PC-9 (cell line): ENCODE results near the gene CCL4. TPM values are rescaled to one million over a fixed set of nuclear protein-coding genes. Genes with fewer than 3 reads are reported as not detected.
A peak's percentile ranks its signal among the peaks of the same experiment; 100 is the strongest.
"Not testable (repeated sequence)": the region's sequence is repeated elsewhere in the genome, so short reads cannot be mapped to it uniquely, and the experiment has no call there.

Experiments
- BruUV-seq: library from RNA; stranded (reverse); fragments of 400-500 nt; replicated peaks from 2 replicates; lab custom pipeline; 2021; lab: Mats Ljungman, UMichigan
- CTCF ChIA-PET: fragments of 300-600 bp; sonication (Branson Sonifier 250); formaldehyde crosslinking; loops from one replicate; lab custom pipeline; 2022; ENCODE audit warnings: antibody characterized with exemption; lab: Charles Lee
- POLR2A ChIA-PET: fragments of 300-600 bp; sonication (Branson Sonifier 250); formaldehyde crosslinking; loops from one replicate; lab custom pipeline; 2022; ENCODE audit warnings: antibody characterized with exemption; ENCODE audit not compliant: unreplicated experiment; lab: Charles Lee
- DNase-seq, 2 experiments: peaks; one replicate each; pipeline versions ENCODE4 v3.0.0 to v3.0.0-alpha.2; 2015 to 2022; ENCODE audit warnings: mixed read lengths in 1 of 2
- H2AFZ ChIP-seq: fragments of 200-600 bp; sonication (generic); 2 replicates; pipeline ENCODE4 v1.8.1; 2017; ENCODE audit warnings: antibody characterized with exemption
- H3F3A ChIP-seq: fragments of 200-600 bp; sonication (generic); 2 replicates; pipeline ENCODE4 v1.8.1; 2017; ENCODE audit warnings: antibody characterized with exemption, mild to moderate bottlenecking, low read depth; ENCODE audit not compliant: insufficient read depth
- H3K27ac ChIP-seq: fragments of 200-600 bp; sonication (generic); 2 replicates; pipeline ENCODE4 v1.6.1; 2016; ENCODE audit warnings: mixed run types
- H3K27me3 ChIP-seq: fragments of 200-600 bp; sonication (generic); 2 replicates; pipeline ENCODE4 v1.6.1; 2016; ENCODE audit warnings: low read depth, mixed run types; ENCODE audit not compliant: insufficient read depth
- H3K36me3 ChIP-seq: fragments of 200-600 bp; sonication (generic); 2 replicates; pipeline ENCODE4 v1.6.1; 2016; ENCODE audit warnings: low read depth, mixed run types
- H3K4me1 ChIP-seq: fragments of 200-600 bp; sonication (generic); replicated peaks from 2 replicates; pipeline ENCODE4 v1.6.1; 2016; ENCODE audit warnings: mixed run types; ENCODE audit not compliant: insufficient read depth
- H3K4me2 ChIP-seq: fragments of 200-600 bp; sonication (generic); 2 replicates; pipeline ENCODE4 v1.6.1; 2017; ENCODE audit warnings: mixed run types
- H3K4me3 ChIP-seq: fragments of 200-600 bp; sonication (generic); 2 replicates; pipeline ENCODE4 v1.6.1; 2016; ENCODE audit warnings: mixed run types
- H3K79me2 ChIP-seq: fragments of 200-600 bp; sonication (generic); 2 replicates; pipeline ENCODE4 v1.6.1; 2017; ENCODE audit warnings: low read depth, mixed run types
- H3K9me2 ChIP-seq: fragments of 200-600 bp; sonication (generic); 2 replicates; pipeline ENCODE4 v1.8.1; 2017; ENCODE audit warnings: mild to moderate bottlenecking; ENCODE audit not compliant: insufficient read depth
- H3K9me3 ChIP-seq: fragments of 200-600 bp; sonication (generic); 2 replicates; pipeline ENCODE4 v1.8.1; 2016; ENCODE audit warnings: low read depth; ENCODE audit not compliant: insufficient read depth
- H4K20me1 ChIP-seq: fragments of 200-600 bp; sonication (generic); 2 replicates; pipeline ENCODE4 v1.8.1; 2017; ENCODE audit not compliant: insufficient read depth
- CTCF ChIP-seq: fragments of 200-600 bp; sonication (generic); conservative IDR thresholded peaks from 2 replicates; pipeline ENCODE4 v1.6.1; 2017; ENCODE audit warnings: mixed run types, antibody characterized with exemption, mild to moderate bottlenecking, moderate library complexity
- EZH2 ChIP-seq: fragments of 200-600 bp; sonication (generic); IDR thresholded peaks from 2 replicates; pipeline ENCODE4 v1.8.0; 2017; ENCODE audit warnings: antibody characterized with exemption, low read depth
- intact Hi-C: fragments of 100-400 bp; cut with micrococcal nuclease; formaldehyde crosslinking; loops from one replicate; pipeline ENCODE4 v1.10.0; 2022; ENCODE audit not compliant: unreplicated experiment
- total RNA-seq: library from RNA; stranded (reverse); gene quantifications from 2 replicates; pipeline ENCODE4 v1.2.3, GENCODE V29; 2021

CCL4 gene
- total RNA-seq, 1 experiment from 2014 or later = not detected

DNA sequence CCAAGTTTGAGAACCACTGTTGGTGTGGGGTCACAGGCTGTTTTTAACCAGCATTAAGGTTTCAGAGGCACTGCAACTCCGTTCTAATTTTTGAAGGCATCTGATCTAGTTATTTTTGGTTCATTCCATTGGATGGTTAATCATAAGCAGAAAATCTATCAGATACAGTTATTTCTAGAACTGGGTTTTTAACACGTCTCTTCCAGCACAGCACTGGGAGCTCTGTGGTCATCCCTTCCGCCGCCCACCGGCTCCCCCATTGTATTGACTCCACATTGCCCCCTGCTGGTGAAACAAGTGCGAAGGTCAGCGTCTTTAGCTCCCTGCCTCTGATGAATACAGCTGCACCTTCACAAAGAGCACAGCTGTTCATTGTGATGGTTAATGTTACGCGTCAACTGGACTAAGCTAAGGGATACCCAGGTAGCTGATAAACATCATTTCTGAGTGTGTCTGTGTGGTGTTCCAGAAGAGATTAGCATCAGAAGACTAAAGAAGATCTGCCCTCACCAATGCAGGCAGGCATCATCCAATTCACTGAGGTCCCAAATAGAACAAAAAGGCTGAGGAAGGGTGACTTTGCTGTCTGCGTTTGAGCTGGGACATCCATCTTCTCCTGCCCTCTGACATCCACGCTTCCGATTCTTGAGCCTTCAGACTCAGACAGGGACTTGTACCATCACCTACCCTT, 31.1 kb upstream of the CCL4 start:
- Histone ChIP-seq H3K4me1 (no peaks in the 10 kb centered on the region), H3K4me2 (no peak overlapping the region), H3K27ac (no peak overlapping the region), H3K36me3 (no peaks in the 10 kb centered on the region), H3K79me2 (no peaks in the 10 kb centered on the region), H3K4me3 (no peak overlapping the region), H3K27me3 (peaks cover 49% of the 10 kb centered on the region), H2AFZ (no peak overlapping the region), H4K20me1 (no peaks in the 10 kb centered on the region; the same call in 1 of the 2 replicates), H3K9me2 (no peaks in the 10 kb centered on the region), H3K9me3 (no peaks in the 10 kb centered on the region), H3F3A (no peaks in the 10 kb centered on the region)
- TF ChIP-seq EZH2 (no peak), CTCF (peak; percentile 63)
- ChIA-PET CTCF (interaction anchor here (0.5 kb wide), 1 partner anchor 180 kb away, joined by 3 read pairs; no protein-coding TSS in a partner anchor), POLR2A (interaction anchor here (0.7 kb wide), 1 partner anchor 11 kb away, joined by 4 read pairs; no protein-coding TSS in a partner anchor)
- DNase-seq = peak in 1 of 2 experiments; percentile 2
- no TSS peak for BruUV-seq
- intact Hi-C loops = no loop called here

DNA sequence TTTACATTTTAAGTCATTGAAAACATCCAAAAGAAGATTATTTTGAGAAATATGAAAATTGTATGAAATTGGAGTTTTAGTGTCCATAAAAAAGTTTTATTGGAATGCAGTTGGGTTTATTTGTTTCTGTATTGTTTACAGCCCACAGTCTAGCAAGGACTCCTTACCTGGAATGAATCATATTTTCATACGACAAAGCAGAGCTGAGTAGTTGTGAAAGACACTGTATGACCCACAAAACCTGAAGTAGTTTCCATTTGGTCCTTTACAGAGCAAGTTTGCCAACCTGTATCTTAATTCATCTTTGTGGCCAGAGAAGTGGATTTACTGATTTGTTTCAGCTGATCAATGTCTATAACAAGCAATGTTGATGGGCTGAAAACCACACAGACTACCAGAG, 29.3 kb upstream of the CCL4 start:
- no TSS peak for BruUV-seq
- H3K4me2 ChIP-seq = no peak overlapping the region
- no peaks in the 10 kb centered on the region for H3K9me3 ChIP-seq
- no peaks in the 10 kb centered on the region; the same call in 1 of the 2 replicates for H4K20me1 ChIP-seq
- no peak for DNase-seq
- H3K4me1 ChIP-seq = no peaks in the 10 kb centered on the region
- no peaks in the 10 kb centered on the region for H3F3A ChIP-seq
- H3K27me3 ChIP-seq = peaks cover 53% of the 10 kb centered on the region
- H3K79me2 ChIP-seq = no peaks in the 10 kb centered on the region
- H3K36me3 ChIP-seq = no peaks in the 10 kb centered on the region
- ChIA-PET POLR2A (no interaction called here), CTCF (no interaction called here)
- intact Hi-C loops = no loop called here
- H3K9me2 ChIP-seq = no peaks in the 10 kb centered on the region
- no peak overlapping the region for H3K27ac ChIP-seq
- no peak overlapping the region for H2AFZ ChIP-seq
- TF ChIP-seq CTCF (no peak), EZH2 (no peak)
- H3K4me3 ChIP-seq = no peak overlapping the region

DNA sequence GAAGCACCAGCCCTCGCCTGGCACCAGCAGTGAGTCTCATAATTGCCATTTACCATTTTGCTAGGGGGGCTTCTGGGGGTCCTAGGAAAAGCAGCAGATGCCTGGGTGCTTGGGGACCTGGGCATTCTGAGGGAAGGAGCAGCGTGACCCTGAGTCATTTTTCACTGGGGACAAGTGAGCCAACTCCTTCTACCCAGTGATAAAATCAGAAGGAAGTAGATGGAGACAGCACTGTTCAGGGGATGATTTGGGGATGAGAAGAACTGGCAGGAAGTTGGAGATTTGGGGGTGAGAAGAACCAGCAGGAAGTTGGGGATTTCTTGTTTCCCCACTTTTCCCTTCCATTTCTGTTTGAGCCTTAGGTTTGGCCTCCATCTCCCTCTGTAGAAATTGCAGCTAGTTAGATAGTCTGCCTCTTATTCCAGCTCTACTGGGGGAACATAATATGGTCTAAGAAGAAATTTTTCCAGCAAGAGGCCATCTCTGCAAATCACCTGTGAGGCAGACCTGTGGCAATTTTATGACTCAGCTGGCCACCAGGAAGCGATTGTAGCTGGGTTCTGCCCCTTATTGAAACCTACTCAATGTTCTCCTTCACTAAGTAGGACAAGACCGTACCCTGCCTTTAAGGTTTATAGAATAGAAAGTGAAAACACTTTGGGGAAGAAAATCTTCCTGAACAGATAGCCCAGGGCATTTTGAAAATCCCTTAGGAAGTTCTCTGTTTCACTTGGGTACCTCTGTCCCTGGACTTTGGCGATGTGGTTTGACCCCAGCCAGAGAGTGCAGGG, 21.8 kb upstream of the CCL4 start:
- H3K27ac ChIP-seq, POLR2A ChIA-PET, H3F3A ChIP-seq, H3K36me3 ChIP-seq, intact Hi-C loops, DNase-seq, H4K20me1 ChIP-seq, H3K79me2 ChIP-seq, H3K9me3 ChIP-seq, H3K4me2 ChIP-seq, CTCF ChIA-PET, H2AFZ ChIP-seq, H3K9me2 ChIP-seq, H3K4me3 ChIP-seq, H3K4me1 ChIP-seq, BruUV-seq: not testable (repeated sequence)
- H3K27me3 ChIP-seq = peaks cover 40% of the 10 kb centered on the region

DNA sequence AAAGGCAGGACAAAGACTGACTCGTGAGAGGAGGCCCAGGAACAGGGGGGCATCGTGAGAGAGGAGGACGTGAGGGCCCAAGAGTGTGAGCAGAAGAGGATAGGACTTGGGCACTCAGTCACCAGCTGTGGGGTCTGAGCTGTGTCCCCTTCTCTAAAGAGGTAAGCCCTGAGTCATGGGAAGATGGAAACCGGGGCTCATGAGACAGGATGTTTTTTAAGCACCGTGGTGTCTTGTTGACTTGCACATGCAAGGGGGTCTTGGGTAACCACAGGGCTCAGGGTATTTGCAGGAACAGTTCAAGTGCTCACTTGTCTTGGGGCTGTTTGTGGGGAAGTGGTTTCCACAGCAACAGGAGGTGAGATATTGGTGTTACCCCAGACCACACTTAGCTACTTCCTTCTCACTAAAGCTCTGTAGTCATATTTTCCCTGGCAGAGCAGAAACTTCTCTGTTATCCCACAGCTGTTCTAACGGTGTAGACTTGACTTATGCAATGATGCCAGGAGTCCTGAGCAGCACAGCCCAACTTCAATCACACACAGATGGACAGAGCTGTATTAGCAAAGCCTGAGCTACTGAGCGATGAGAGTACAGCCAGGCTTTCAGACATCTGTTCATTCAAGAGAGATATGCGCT, 21.0 kb upstream of the CCL4 start:
- H3K9me2 ChIP-seq, DNase-seq, H3K27ac ChIP-seq, H3K4me1 ChIP-seq, intact Hi-C loops, CTCF ChIA-PET, BruUV-seq, H2AFZ ChIP-seq, H4K20me1 ChIP-seq, H3K36me3 ChIP-seq, H3K9me3 ChIP-seq, H3F3A ChIP-seq, H3K79me2 ChIP-seq, H3K4me3 ChIP-seq, H3K4me2 ChIP-seq, POLR2A ChIA-PET: not testable (repeated sequence)
- peaks cover 33% of the 10 kb centered on the region for H3K27me3 ChIP-seq

GRCh38 chr17:36083691-36084090, 19.9 kb upstream of the CCL4 start:
- H3K79me2 ChIP-seq, CTCF ChIA-PET, H3K9me2 ChIP-seq, H2AFZ ChIP-seq, DNase-seq, H3K9me3 ChIP-seq, H3K36me3 ChIP-seq, H3F3A ChIP-seq, H3K4me3 ChIP-seq, POLR2A ChIA-PET, BruUV-seq, H3K27ac ChIP-seq, H3K4me1 ChIP-seq, H4K20me1 ChIP-seq, intact Hi-C loops, H3K4me2 ChIP-seq: not testable (repeated sequence)
- H3K27me3 ChIP-seq = peaks cover 33% of the 10 kb centered on the region
